ENCODE data around the gene UNC93B1.
"Not testable (repeated sequence)": the region's sequence is repeated elsewhere in the genome, so short reads cannot be mapped to it uniquely, and the experiment has no call there.

UNC93B1 gene

GRCh38 chr11:68009391-68010089 is 5.6 kb upstream of the UNC93B1 start:
- no peak for DNase-seq (ENCODE audit: low spot score)

- no peak for DNase-seq (ENCODE audit: low spot score)
Observed at GRCh38 chr11:68008381-68009337, 4.8 kb upstream of the UNC93B1 start.

GRCh38 chr11:68007498-68008380 is 3.8 kb upstream of the UNC93B1 start:
- DNase-seq (ENCODE audit: low spot score), result no peak

- DNase-seq (ENCODE audit: low spot score), result no peak
Observed at GRCh38 chr11:68006606-68007166, 2.8 kb upstream of the UNC93B1 start.

GRCh38 chr11:68004551-68005335 is 846 bp upstream of the UNC93B1 start:
- DNase-seq (ENCODE audit: low spot score), result no peak

- no peak for DNase-seq (ENCODE audit: low spot score)
Observed at GRCh38 chr11:68002938-68003845, 705 bp downstream of the UNC93B1 start.

GRCh38 chr11:68002575-68002937 is 1.3 kb downstream of the UNC93B1 start:
- DNase-seq (ENCODE audit: low spot score), result no peak

GRCh38 chr11:67999704-68000103 is 4.2 kb downstream of the UNC93B1 start:
- no peak for DNase-seq (ENCODE audit: low spot score)

- no peak for DNase-seq (ENCODE audit: low spot score)
Observed at GRCh38 chr11:67999201-67999629, 4.7 kb downstream of the UNC93B1 start.

GRCh38 chr11:67998150-67999045 is 5.5 kb downstream of the UNC93B1 start:
- no peak for DNase-seq (ENCODE audit: low spot score)

- DNase-seq (ENCODE audit: low spot score), result no peak
Observed at GRCh38 chr11:67997475-67997921, 6.4 kb downstream of the UNC93B1 start.

- peak; percentile 12 for DNase-seq (ENCODE audit: low spot score)
Observed at GRCh38 chr11:67996622-67997474, 7.0 kb downstream of the UNC93B1 start.

GRCh38 chr11:67996051-67996450 is 7.8 kb downstream of the UNC93B1 start:
- DNase-seq (ENCODE audit: low spot score), result no peak

GRCh38 chr11:67995579-67995978 is 8.3 kb downstream of the UNC93B1 start:
- DNase-seq (ENCODE audit: low spot score), result not testable (repeated sequence)

- DNase-seq (ENCODE audit: low spot score), result not testable (repeated sequence)
Observed at GRCh38 chr11:67995129-67995528, 8.8 kb downstream of the UNC93B1 start.

GRCh38 chr11:67994387-67994786 is 9.5 kb downstream of the UNC93B1 start:
- not testable (repeated sequence) for DNase-seq (ENCODE audit: low spot score)

- DNase-seq (ENCODE audit: low spot score), result peak; percentile 40
Observed at GRCh38 chr11:67993821-67994220, 10.1 kb downstream of the UNC93B1 start.
